C4-2B (cell line): ENCODE results near the gene RGS9.
"Not testable (repeated sequence)": the region's sequence is repeated elsewhere in the genome, so short reads cannot be mapped to it uniquely, and the experiment has no call there.

ENCODE experiments used
- ZFX ChIP-seq: fragments of 450-650 bp; IDR thresholded peaks from 2 replicates; pipeline ENCODE4 v1.6.1; 2017
- TF ChIP-seq, protein P1 (sequence below): fragments of 450-650 bp; conservative IDR thresholded peaks from 2 replicates; pipeline ENCODE4 v1.5.1; 2017; ENCODE audit warnings: mild to moderate bottlenecking

DNA sequence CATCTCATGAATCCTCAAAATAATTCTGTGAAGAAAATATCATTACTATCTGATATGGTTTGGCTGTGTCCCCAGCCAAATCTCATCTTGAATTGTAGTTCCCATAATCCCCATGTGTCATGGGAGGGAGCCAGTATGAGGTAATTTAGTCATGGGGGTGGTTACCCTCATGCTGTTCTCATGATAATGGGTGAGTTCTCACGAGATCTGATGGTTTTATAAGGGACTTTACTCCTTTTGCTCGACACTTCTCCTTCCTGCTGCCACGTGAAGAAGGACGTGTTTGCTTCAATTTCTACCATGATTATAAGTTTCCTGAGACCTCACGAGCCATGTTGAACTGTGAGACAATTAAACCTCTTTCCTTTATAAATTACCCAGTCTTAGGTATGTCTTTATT is 20.7 kb upstream of the RGS9 start:
- TF ChIP-seq, protein P1, sequence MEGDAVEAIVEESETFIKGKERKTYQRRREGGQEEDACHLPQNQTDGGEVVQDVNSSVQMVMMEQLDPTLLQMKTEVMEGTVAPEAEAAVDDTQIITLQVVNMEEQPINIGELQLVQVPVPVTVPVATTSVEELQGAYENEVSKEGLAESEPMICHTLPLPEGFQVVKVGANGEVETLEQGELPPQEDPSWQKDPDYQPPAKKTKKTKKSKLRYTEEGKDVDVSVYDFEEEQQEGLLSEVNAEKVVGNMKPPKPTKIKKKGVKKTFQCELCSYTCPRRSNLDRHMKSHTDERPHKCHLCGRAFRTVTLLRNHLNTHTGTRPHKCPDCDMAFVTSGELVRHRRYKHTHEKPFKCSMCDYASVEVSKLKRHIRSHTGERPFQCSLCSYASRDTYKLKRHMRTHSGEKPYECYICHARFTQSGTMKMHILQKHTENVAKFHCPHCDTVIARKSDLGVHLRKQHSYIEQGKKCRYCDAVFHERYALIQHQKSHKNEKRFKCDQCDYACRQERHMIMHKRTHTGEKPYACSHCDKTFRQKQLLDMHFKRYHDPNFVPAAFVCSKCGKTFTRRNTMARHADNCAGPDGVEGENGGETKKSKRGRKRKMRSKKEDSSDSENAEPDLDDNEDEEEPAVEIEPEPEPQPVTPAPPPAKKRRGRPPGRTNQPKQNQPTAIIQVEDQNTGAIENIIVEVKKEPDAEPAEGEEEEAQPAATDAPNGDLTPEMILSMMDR = not testable (repeated sequence)
- not testable (repeated sequence) for TF ChIP-seq ZFX
